Mucosa of descending colon (tissue), 3 donors: ENCODE measurements around the gene B4GALT2. TPM values are rescaled to one million over a fixed set of nuclear protein-coding genes. Genes with fewer than 3 reads are reported as not detected.
A peak's percentile ranks its signal among the peaks of the same experiment; 100 is the strongest.

Experiments
- ATAC-seq: fragments of 200-7000 bp; cut with Tn5 transposase; one replicate; pipeline ENCODE4 v1.9.1; 2020; ENCODE audit warnings: mild to moderate bottlenecking, moderate library complexity
- DNase-seq, 3 donors: peaks; one replicate each; pipeline ENCODE4 v3.0.0-alpha.2; 2020
- H3K36me3 ChIP-seq: fragments of 200-600 bp; one replicate; pipeline ENCODE4 v1.8.0; 2021; ENCODE audit warnings: low read depth, mild to moderate bottlenecking
- H3K4me1 ChIP-seq: fragments of 200-600 bp; one replicate; pipeline ENCODE4 v1.8.0; 2021; ENCODE audit warnings: low read depth, mild to moderate bottlenecking
- H3K4me3 ChIP-seq: fragments of 200-600 bp; one replicate; pipeline ENCODE4 v1.8.0; 2021; ENCODE audit warnings: mild to moderate bottlenecking
- H3K9me3 ChIP-seq: fragments of 200-600 bp; one replicate; pipeline ENCODE4 v1.8.0; 2021; ENCODE audit warnings: mild to moderate bottlenecking
- intact Hi-C, 2 donors: fragments of 100-400 bp; cut with DNase I in 1 of 2; cut with micrococcal nuclease in 1 of 2; formaldehyde crosslinking; loops; one replicate each; pipeline versions ENCODE4 v1.11.0 to v1.11.1; 2022; cut with DNase I, micrococcal nuclease
- total RNA-seq, 3 donors: library from RNA; stranded (reverse); fragmentation: NEBNext Ultra II Directional in 2 of 3; extraction: Animal tissue kit (Norgen Biotek cat#: 25700) in 2 of 3; gene quantifications; one replicate each; pipeline versions ENCODE4 v1.2.1 to v1.2.4, GENCODE V29; 2021 to 2023
- TF ChIP-seq, protein P1 (sequence below): fragments of 200-600 bp; IDR thresholded peaks from one replicate; pipeline ENCODE4 v1.8.0; 2022; ENCODE audit warnings: antibody characterized with exemption, mild to moderate bottlenecking
- donor health status: DM: no; HTN: no; CAD: no; lungs with moderate emphysema.
- donor health status: DM: no; HTN: no; CAD: no.
- donor health status: DM: no; HTN: yes; CAD: no.

Gene B4GALT2
- total RNA-seq, 3 donors from 2014 or later = 20.0 to 33.6 (median 28.1) TPM

- peak; percentile 85 for ATAC-seq
- no peaks in the 10 kb centered on the region for H3K9me3 ChIP-seq
- TF ChIP-seq, protein P1, sequence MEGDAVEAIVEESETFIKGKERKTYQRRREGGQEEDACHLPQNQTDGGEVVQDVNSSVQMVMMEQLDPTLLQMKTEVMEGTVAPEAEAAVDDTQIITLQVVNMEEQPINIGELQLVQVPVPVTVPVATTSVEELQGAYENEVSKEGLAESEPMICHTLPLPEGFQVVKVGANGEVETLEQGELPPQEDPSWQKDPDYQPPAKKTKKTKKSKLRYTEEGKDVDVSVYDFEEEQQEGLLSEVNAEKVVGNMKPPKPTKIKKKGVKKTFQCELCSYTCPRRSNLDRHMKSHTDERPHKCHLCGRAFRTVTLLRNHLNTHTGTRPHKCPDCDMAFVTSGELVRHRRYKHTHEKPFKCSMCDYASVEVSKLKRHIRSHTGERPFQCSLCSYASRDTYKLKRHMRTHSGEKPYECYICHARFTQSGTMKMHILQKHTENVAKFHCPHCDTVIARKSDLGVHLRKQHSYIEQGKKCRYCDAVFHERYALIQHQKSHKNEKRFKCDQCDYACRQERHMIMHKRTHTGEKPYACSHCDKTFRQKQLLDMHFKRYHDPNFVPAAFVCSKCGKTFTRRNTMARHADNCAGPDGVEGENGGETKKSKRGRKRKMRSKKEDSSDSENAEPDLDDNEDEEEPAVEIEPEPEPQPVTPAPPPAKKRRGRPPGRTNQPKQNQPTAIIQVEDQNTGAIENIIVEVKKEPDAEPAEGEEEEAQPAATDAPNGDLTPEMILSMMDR = no peak
- DNase-seq = peak; percentile 89 to 92 (median 90)
- H3K4me1 ChIP-seq = peaks cover 17% of the 10 kb centered on the region
- peak within 1 kb of the TSS; percentile 36 for H3K4me3 ChIP-seq
- intact Hi-C loops = no loop called here
- H3K36me3 ChIP-seq = no peaks in the 10 kb centered on the region
These were observed 12.6 kb downstream of the B4GALT2 start, which contains the start of gene CCDC24 for GRCh38 chr1:43991476-43992231. CCDC24 (plus strand) TSS chr1:43991599; CDS start chr1:43991879, 280 bp downstream.

DNA sequence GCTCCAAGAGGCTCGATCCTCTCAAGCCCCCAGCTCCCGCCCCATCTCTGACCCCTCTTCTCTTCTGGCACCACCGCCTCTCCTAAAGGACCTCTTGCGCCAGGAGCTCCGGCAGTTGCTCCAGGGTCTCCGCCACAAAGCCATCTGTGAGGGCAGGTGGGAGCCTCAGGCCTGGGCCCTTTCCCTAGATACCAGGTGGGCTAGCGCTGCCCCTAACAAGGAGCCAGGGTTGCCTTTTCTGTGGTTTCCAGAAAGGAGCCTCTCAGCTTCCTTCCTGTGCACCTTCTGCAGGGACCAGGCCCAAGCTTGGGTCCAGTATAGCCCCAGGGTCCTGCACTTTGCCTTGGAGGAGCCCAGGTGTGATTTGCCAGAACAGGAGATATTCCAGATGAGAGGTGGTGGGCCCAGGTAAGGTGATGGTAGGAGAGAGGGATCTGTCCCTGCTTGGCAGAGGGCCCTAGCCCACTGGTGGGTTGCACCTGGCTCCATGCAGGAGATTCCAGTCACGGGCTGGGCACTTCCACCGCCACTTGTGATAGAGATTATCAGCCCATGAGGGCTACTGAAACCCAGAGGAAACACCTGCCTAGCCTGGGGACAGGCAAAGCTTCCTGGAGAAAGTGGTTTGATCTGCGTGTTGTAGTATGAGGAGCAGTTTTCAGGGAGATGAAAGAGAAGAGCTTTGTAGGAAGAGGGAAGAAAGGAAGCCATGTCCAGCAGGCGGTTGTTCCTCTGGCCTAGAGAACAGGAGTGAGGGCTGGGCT lies 13.4 kb downstream of the B4GALT2 start:
- DNase-seq = peak in 1 of 3 donors; percentile 51
- intact Hi-C loops = no loop called here

GRCh38 chr1:43993206-43993914 lies 14.3 kb downstream of the B4GALT2 start:
- Histone ChIP-seq H3K36me3 (no peaks in the 10 kb centered on the region), H3K4me3 (no peak overlapping the region), H3K4me1 (peaks cover 20% of the 10 kb centered on the region), H3K9me3 (no peaks in the 10 kb centered on the region)
- no peak for DNase-seq
- ATAC-seq = no peak
- intact Hi-C loops = no loop called here
- TF ChIP-seq, protein P1 = no peak

More for the DNA sequence above, 13.4 kb downstream of the B4GALT2 start:
- no peaks in the 10 kb centered on the region for H3K9me3 ChIP-seq
- H3K4me3 ChIP-seq = peak overlapping the region; percentile 36
- TF ChIP-seq, protein P1 = no peak
- no peaks in the 10 kb centered on the region for H3K36me3 ChIP-seq
- peaks cover 16% of the 10 kb centered on the region for H3K4me1 ChIP-seq
- no peak for ATAC-seq

- ATAC-seq (no peak), DNase-seq (no peak)
- no peaks in the 10 kb centered on the region for H3K36me3 ChIP-seq
- H3K4me1 ChIP-seq = peaks cover 21% of the 10 kb centered on the region
- TF ChIP-seq, protein P1 = no peak
- H3K9me3 ChIP-seq = no peaks in the 10 kb centered on the region
- no peak overlapping the region for H3K4me3 ChIP-seq
- intact Hi-C loops = no loop called here
These were observed 15.1 kb downstream of the B4GALT2 start for GRCh38 chr1:43994071-43994470.
